AG04449 (cell line): Measurements from ENCODE around the gene TRRAP.

Experiments used
- CTCF ChIA-PET: fragments of 350-600 bp; formaldehyde crosslinking; extraction: SDS; loops from one replicate; lab custom pipeline; 2021; ENCODE audit warnings: antibody characterized with exemption; lab: Yijun Ruan, JAX
- POLR2A ChIA-PET: fragments of 400-600, 350-600 bp; formaldehyde crosslinking; extraction: SDS; loops from one replicate; lab custom pipeline; 2020; ENCODE audit warnings: antibody characterized with exemption, inconsistent platforms; lab: Yijun Ruan, JAX
- DNase-seq: peaks from one replicate; pipeline ENCODE4 v3.0.0-alpha.2; 2010; ENCODE audit warnings: low read depth, low spot score
- H3K4me3 ChIP-seq: 2 replicates; pipeline ENCODE4 v1.5.1; 2011; ENCODE audit warnings: low read depth, mild to moderate bottlenecking, control low read depth, low read length
- TF ChIP-seq, protein P1 (sequence below): IDR thresholded peaks from one replicate; pipeline ENCODE4 v1.5.1; 2011; ENCODE audit warnings: mild to moderate bottlenecking, moderate library complexity, low read length, control low read depth, inconsistent platforms; ENCODE audit not compliant: insufficient read depth; ENCODE audit errors: missing control alignments

The TRRAP gene

DNA sequence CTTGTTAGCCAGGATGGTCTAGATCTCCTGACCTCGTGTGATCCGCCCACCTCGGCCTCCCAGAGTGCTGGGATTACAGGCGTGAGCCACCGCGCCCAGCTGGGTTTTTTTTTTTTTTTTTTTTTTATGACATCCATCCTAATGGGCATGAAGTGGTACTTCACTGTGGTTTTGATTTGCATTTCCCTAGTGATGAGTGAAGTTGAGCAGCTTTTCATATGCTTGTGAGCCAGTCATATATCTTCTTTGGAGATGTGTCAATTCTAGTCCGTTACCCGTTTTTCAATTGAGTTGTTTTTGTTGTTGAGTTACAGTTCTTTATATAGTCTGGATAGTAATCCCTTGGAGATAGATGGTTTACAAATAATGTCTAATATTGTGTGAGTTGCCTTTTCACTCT is 137.9 kb downstream of the TRRAP start:
- ChIA-PET POLR2A (no interaction called here), CTCF (no interaction called here)
- TF ChIP-seq, protein P1, sequence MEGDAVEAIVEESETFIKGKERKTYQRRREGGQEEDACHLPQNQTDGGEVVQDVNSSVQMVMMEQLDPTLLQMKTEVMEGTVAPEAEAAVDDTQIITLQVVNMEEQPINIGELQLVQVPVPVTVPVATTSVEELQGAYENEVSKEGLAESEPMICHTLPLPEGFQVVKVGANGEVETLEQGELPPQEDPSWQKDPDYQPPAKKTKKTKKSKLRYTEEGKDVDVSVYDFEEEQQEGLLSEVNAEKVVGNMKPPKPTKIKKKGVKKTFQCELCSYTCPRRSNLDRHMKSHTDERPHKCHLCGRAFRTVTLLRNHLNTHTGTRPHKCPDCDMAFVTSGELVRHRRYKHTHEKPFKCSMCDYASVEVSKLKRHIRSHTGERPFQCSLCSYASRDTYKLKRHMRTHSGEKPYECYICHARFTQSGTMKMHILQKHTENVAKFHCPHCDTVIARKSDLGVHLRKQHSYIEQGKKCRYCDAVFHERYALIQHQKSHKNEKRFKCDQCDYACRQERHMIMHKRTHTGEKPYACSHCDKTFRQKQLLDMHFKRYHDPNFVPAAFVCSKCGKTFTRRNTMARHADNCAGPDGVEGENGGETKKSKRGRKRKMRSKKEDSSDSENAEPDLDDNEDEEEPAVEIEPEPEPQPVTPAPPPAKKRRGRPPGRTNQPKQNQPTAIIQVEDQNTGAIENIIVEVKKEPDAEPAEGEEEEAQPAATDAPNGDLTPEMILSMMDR = no peak
- no peak overlapping the region for H3K4me3 ChIP-seq
- DNase-seq = no peak

DNA sequence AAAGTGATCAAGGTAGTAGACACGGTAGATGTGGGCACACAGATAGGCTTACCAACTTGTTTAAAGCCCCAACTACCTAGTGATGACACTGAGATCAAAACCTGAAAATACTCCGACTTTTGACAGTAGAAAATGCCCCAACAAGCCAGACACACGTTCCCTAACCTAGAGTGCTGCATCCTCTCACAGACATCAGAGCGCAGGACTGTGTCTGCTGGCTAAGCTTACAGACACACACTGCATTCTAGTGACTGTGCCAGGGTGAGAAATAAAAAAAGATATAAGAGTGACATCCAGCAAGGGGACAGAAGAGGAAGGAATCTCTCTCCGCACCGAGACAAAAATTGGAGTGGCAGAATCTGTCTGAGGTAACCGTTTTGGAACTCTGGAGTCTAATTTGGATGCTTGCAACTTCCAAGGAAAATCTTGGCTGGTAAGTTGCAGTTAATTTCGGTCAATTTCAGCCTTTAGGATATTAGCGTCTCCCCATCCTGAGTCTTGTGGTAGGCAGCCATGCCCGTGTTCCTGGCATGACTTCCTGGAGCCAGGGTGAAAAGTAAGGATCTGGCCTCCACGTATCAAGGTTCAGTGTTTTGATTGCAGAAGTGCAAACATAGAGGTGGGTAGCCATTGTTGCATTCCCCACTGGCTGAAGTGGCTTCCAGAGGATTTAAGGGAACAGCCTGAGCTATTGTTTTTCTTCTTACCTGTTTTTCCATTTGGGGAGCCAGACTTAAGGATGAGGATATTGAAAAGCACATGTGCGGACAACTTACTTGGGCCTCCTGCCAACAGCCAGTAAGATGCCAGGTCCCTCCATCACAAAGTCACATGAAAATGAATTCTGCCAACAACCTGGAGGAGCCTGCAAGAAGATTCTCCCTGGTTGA is 141.4 kb downstream of the TRRAP start:
- CTCF ChIA-PET = interaction anchor here (0.8 to 2.3 kb wide), 4 partner anchors 17 to 294 kb away, joined by 4 to 7 read pairs (median 6); no protein-coding TSS in a partner anchor
- DNase-seq = no peak
- TF ChIP-seq, protein P1 = no peak
- no peak overlapping the region for H3K4me3 ChIP-seq
- POLR2A ChIA-PET = no interaction called here

DNA sequence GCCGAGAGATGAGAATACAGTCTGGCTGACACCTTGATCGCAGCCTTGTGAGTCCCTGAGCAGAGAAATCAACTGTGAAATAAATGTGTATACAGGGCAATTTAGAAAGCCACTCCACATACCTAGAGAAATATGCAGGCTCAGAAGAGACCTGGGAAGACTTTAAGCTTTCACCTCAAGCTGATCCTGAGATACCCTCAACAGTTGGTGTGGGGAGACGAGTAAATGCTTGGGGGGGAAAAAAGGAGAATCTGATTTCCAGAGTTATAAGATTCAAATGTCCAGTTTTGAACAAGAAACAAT is 142.0 kb downstream of the TRRAP start:
- no peak for DNase-seq
- TF ChIP-seq, protein P1 = no peak
- POLR2A ChIA-PET = no interaction called here
- no peak overlapping the region for H3K4me3 ChIP-seq
- CTCF ChIA-PET = interaction anchor here (0.8 to 2.3 kb wide), 4 partner anchors 16 to 293 kb away, joined by 4 to 7 read pairs (median 6); no protein-coding TSS in a partner anchor

DNA sequence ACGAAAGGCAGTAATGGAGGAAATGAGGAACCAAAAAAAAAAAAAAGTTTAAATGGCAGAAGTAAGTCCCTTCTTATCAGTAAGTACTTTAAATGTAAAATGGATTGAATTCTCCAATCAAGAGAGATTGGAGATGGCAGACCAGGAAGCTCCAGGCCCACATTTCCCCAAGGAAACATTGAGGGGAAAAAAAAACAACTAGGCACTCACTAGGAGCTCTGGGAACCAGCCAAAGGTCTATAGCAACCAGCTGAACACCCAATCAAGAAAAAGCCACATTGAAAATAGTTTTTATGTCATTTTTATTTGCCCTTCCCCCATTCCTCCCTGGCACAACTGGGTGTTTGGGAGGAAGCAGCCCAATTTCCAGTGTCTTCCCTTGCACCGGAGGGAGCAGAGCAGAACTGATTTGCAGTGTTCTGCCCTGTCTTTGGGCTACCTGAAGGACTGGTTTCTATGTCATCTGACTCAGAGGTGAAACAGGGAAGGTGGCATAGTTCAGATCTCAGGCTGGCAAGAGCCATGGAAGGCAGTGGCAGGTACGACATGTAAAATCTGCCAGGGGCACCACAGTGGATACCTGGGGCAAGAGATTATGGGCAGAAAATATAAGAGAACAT is 143.7 kb downstream of the TRRAP start:
- ChIA-PET POLR2A (no interaction called here), CTCF (interaction anchor here (1.6 to 2.3 kb wide), 3 partner anchors 15 to 18 kb away, joined by 4 to 7 read pairs (median 6); no protein-coding TSS in a partner anchor)
- H3K4me3 ChIP-seq = no peak overlapping the region
- no peak for DNase-seq
- TF ChIP-seq, protein P1 = no peak

DNA sequence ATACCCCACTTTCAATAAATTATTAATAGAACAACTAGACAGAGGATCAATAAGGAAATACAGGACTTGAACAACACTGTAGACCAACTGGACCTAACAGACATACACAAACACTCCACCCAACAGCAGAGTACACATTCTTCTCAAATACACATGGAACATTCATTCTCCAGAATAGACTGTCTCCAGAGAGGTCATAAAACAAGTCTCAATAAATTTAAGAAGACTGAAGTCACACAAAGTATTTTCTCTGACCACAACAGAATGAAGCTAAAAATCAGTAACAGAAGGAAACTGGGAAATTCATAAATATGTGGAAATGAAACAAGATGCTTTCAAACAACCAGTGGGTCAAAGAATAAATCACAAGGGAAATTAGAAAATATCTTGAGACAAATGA is 145.7 kb downstream of the TRRAP start:
- no peak overlapping the region for H3K4me3 ChIP-seq
- POLR2A ChIA-PET = no interaction called here
- DNase-seq = peak; percentile 54
- CTCF ChIA-PET = interaction anchor here (1.0 to 2.8 kb wide), 5 partner anchors 13 to 299 kb away, joined by 3 to 14 read pairs (median 5); no protein-coding TSS in a partner anchor
- TF ChIP-seq, protein P1 = no peak

DNA sequence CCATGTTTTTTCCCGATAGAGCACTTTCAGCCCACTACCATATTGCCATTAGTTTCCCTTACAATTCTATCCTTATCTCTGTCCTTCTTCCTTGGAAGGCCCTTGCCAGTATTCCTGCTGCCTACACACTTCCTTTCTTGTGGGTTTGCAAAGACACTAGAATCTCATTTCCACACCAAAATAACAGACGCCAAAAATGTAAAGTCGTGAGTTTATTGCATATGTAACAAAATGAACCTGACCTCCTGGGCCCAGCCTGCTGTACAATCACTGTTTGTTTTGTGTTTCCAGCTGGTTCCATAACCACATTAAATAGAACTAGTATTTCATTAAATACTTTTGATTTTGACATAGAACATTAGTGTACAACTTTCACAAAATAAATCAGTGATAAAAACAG is 148.9 kb downstream of the TRRAP start:
- no peak overlapping the region for H3K4me3 ChIP-seq
- DNase-seq = no peak
- TF ChIP-seq, protein P1 = no peak
- ChIA-PET CTCF (interaction anchor here (0.8 to 2.3 kb wide), 3 partner anchors 11 to 287 kb away, joined by 3 to 9 read pairs (median 5); no protein-coding TSS in a partner anchor), POLR2A (interaction anchor here (0.6 kb wide), 1 partner anchor 324 kb away, joined by 3 read pairs; no protein-coding TSS in a partner anchor)
